A673 (cell line): Measurements from ENCODE around the gene RXRA. TPM values are rescaled to one million over a fixed set of nuclear protein-coding genes. Genes with fewer than 3 reads are reported as not detected.

ENCODE experiments used
- BruUV-seq: library from RNA; stranded (reverse); fragments of 400-500 nt; replicated peaks from 2 replicates; lab custom pipeline; 2021; lab: Mats Ljungman, UMichigan
- CTCF ChIA-PET: fragments of 300-600 bp; sonication (Branson Sonifier 250); formaldehyde crosslinking; loops from one replicate; lab custom pipeline; 2022; ENCODE audit warnings: antibody characterized with exemption; lab: Charles Lee
- POLR2A ChIA-PET: fragments of 300-600 bp; sonication (Branson Sonifier 250); formaldehyde crosslinking; loops from one replicate; lab custom pipeline; 2022; ENCODE audit warnings: antibody characterized with exemption; ENCODE audit not compliant: low non-redundant PET; lab: Charles Lee
- DNase-seq: peaks from one replicate; pipeline ENCODE4 v3.0.0-alpha.2; 2015; ENCODE audit warnings: low spot score
- H3K27ac ChIP-seq: fragments of 200-600 bp; sonication (generic); 2 replicates; pipeline ENCODE4 v1.5.1; 2016; ENCODE audit warnings: mixed run types, low read depth, mild to moderate bottlenecking, mixed read lengths, antibody characterized with exemption, low read length; ENCODE audit not compliant: poor library complexity, severe bottlenecking
- H3K27me3 ChIP-seq: fragments of 200-600 bp; sonication (generic); replicated peaks from 2 replicates; pipeline ENCODE4 v1.6.1; 2017; ENCODE audit warnings: mixed run types, low read depth, mild to moderate bottlenecking, mixed read lengths, antibody characterized with exemption, low read length; ENCODE audit not compliant: insufficient read depth, poor library complexity
- H3K36me3 ChIP-seq: fragments of 200-600 bp; sonication (generic); 2 replicates; pipeline ENCODE4 v1.6.1; 2016; ENCODE audit warnings: mixed run types, mild to moderate bottlenecking, mixed read lengths, antibody characterized with exemption, low read length; ENCODE audit not compliant: insufficient read depth, poor library complexity, severe bottlenecking
- H3K4me1 ChIP-seq: fragments of 200-600 bp; sonication (generic); 2 replicates; pipeline ENCODE4 v1.6.1; 2017; ENCODE audit warnings: mixed run types, mild to moderate bottlenecking, mixed read lengths, antibody characterized with exemption, low read length; ENCODE audit not compliant: insufficient read depth, poor library complexity, severe bottlenecking
- H3K4me3 ChIP-seq: fragments of 200-600 bp; sonication (generic); 2 replicates; pipeline ENCODE4 v1.5.1; 2016; ENCODE audit warnings: low read depth, mixed run types, mild to moderate bottlenecking, mixed read lengths, low read length; ENCODE audit not compliant: poor library complexity, severe bottlenecking
- H3K9me3 ChIP-seq: fragments of 200-600 bp; sonication (generic); 2 replicates; pipeline ENCODE4 v1.6.1; 2016; ENCODE audit warnings: mixed run types, low read depth, mild to moderate bottlenecking, mixed read lengths, antibody characterized with exemption, low read length; ENCODE audit not compliant: poor library complexity, severe bottlenecking
- CTCF ChIP-seq: fragments of 300-800, 200-600 bp; sonication (generic); conservative IDR thresholded peaks from 2 replicates; pipeline ENCODE4 v1.5.1; 2017; ENCODE audit warnings: low read depth, mild to moderate bottlenecking, antibody characterized with exemption, low read length, moderate library complexity, mixed read lengths
- EZH2 ChIP-seq: fragments of 200-600 bp; sonication (generic); IDR thresholded peaks from 2 replicates; pipeline ENCODE4 v1.6.1; 2017; ENCODE audit warnings: borderline replicate concordance, low read depth, mild to moderate bottlenecking, mixed read lengths, antibody characterized with exemption, low read length; ENCODE audit not compliant: poor library complexity, severe bottlenecking
- intact Hi-C: fragments of 100-400 bp; cut with micrococcal nuclease; formaldehyde crosslinking; loops from one replicate; pipeline ENCODE4 v1.10.0; 2022; ENCODE audit not compliant: unreplicated experiment
- total RNA-seq: library from RNA; stranded (reverse); gene quantifications from 2 replicates; pipeline ENCODE4 v1.2.3, GENCODE V29; 2021

The RXRA gene
- total RNA-seq, 1 experiment from 2014 or later, result 54.1 TPM

DNA sequence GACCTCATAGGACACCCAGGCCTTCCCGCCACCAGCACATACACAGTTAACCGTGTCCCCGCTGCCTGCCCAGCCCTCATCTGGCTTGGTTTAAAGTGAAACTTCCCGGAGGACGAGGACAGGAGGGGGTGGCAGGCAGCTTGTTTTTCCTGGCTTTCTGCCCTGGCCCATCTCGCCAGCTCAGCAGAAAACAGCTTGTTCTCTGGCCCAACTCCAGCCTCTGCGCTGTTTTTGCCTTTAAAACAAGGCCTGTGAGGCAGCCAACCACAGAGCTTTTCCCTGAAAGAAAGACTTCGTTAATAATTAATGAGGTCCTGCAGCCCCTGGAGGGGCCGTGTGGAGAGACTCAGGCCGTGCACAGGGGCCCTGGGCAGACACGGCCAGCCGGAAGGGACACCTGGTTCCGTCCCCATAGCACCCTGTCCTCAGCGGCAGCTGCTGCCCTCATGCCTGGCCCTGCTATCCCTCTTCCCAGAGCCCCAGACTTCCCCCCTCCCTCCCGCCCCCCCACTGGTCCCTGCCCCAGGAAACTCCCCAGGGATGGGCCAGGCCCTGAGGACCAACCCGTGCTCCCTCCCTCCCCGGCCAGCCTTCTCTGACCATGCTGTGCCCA lies 108.7 kb downstream of the RXRA start:
- Histone ChIP-seq H3K4me1 (peaks cover 17% of the 10 kb centered on the region), H3K27me3 (no peaks in the 10 kb centered on the region), H3K36me3 (peaks cover 11% of the 10 kb centered on the region), H3K27ac (peak overlapping the region; percentile 84), H3K4me3 (no peak overlapping the region), H3K9me3 (no peaks in the 10 kb centered on the region)
- TF ChIP-seq EZH2, result no peak
- TF ChIP-seq CTCF, result no peak
- ChIA-PET POLR2A (interaction anchor here (0.7 to 1.1 kb wide), 2 partner anchors 69 to 299 kb away, joined by 3 to 10 read pairs; partner anchors contain the start of gene WDR5), CTCF (interaction anchor here (0.6 to 1.4 kb wide), 5 partner anchors 8 to 410 kb away, joined by 3 to 6 read pairs (median 4); no protein-coding TSS in a partner anchor)
- no TSS peak for BruUV-seq
- peak; percentile 98 for DNase-seq
- intact Hi-C loops, result no loop called here

DNA sequence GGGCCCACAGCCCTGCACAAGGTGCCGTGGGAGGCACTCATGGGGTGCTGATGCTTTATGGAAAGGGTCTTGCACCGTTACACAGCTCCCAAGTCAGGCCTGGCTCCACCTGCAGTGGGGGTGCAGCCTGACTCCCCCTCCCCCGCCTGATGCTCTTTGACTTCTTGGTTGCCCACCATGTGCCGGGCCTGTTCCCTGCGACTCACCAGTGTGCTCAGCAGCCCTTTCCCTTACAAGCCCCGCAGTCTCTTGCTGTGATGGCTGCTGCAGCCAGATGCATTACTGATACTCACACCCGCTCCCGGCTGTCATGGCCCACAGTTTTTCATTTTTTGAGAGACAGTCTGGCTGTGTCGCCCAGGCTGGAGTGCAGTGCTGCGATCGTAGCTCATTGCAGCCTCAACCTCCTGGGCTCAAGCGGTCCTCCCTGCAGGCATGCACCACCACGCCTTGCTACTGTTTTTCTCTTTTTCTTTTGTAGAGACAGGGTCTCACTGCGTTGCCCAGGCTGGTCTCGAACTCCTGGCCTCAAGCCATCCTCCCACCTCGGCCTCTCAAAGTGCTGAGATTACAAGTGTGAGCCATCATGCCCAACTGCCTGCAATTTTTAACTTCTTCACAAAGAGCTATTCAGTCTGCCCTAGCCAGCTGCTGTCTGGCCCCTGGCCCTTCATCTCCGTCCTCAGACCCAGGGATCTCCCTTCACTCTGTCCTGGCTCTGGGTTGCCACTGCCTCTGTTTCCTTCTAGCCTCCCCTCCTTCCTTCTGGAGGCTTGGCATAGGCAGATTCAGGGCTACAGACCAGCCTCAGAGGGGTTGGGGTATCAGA lies 109.5 kb downstream of the RXRA start:
- no peak for TF ChIP-seq CTCF
- TF ChIP-seq EZH2, result no peak
- POLR2A ChIA-PET, result interaction anchor here (1.1 kb wide), 1 partner anchor 69 kb away, joined by 10 read pairs; no protein-coding TSS in a partner anchor
- Histone ChIP-seq H3K9me3 (no peaks in the 10 kb centered on the region), H3K27ac (peak overlapping the region; percentile 84), H3K4me1 (peaks cover 17% of the 10 kb centered on the region), H3K4me3 (no peak overlapping the region), H3K36me3 (peaks cover 11% of the 10 kb centered on the region), H3K27me3 (no peaks in the 10 kb centered on the region)
- BruUV-seq, result no TSS peak
- CTCF ChIA-PET, result interaction anchor here (1.1 to 1.4 kb wide), 2 partner anchors 8 to 13 kb away, joined by 6 read pairs; no protein-coding TSS in a partner anchor
- intact Hi-C loops, result no loop called here
- DNase-seq, result no peak

- intact Hi-C loops, result no loop called here
These were observed 110.1 kb downstream of the RXRA start for GRCh38 chr9:134436379-134436762.

More at GRCh38 chr9:134436379-134436762, 110.1 kb downstream of the RXRA start:
- Histone ChIP-seq H3K4me3 (no peak overlapping the region), H3K4me1 (peaks cover 17% of the 10 kb centered on the region), H3K27ac (peak overlapping the region; percentile 50), H3K27me3 (no peaks in the 10 kb centered on the region), H3K9me3 (no peaks in the 10 kb centered on the region), H3K36me3 (peaks cover 11% of the 10 kb centered on the region)
- ChIA-PET CTCF (no interaction called here), POLR2A (no interaction called here)
- BruUV-seq, result no TSS peak
- no peak for DNase-seq
- TF ChIP-seq EZH2 (no peak), CTCF (no peak)
